Stimulated activated naive B cell treated with anti-CD40 and anti-IgM and Interleukin-4, amounts not matched to agents 10 μg/mL and 1 μg/mL and 100 μg/mL, for 72 hours (primary cell): ENCODE results near the gene ARHGEF28.

ENCODE experiments used
- ATAC-seq, 2 donors: fragments of 150-1000 bp; cut with Tn5 transposase; replicated peaks; 2 replicates each; pipeline ENCODE4 v1.10.0; 2021; ENCODE audit warnings: moderate library complexity in 1 of 2
- DNase-seq: peaks from one replicate; pipeline ENCODE4 v3.0.0; 2021
- H3K27ac Mint-ChIP-seq: one replicate; pipeline ENCODE4 v1.8.0; 2022; ENCODE audit warnings: mild to moderate bottlenecking, mixed read lengths
- H3K27me3 Mint-ChIP-seq, 2 donors: one replicate each; pipeline ENCODE4 v1.8.0; 2022; ENCODE audit warnings: mixed read lengths in 2 of 2
- H3K36me3 Mint-ChIP-seq, 2 donors: one replicate each; pipeline ENCODE4 v1.8.0; 2022; ENCODE audit warnings: mixed read lengths in 2 of 2, mild to moderate bottlenecking in 1 of 2
- H3K4me1 Mint-ChIP-seq, 2 donors: one replicate each; pipeline ENCODE4 v1.8.0; 2022; ENCODE audit warnings: mixed read lengths in 2 of 2, mild to moderate bottlenecking in 1 of 2
- H3K4me3 Mint-ChIP-seq, 2 donors: one replicate each; pipeline ENCODE4 v1.8.0; 2022; ENCODE audit warnings: mild to moderate bottlenecking in 2 of 2, mixed read lengths in 2 of 2, moderate library complexity in 1 of 2
- H3K9me3 Mint-ChIP-seq, 2 donors: one replicate each; pipeline ENCODE4 v1.8.0; 2022; ENCODE audit warnings: mixed read lengths in 2 of 2, mild to moderate bottlenecking in 1 of 2

Gene ARHGEF28

GRCh38 chr5:73739650-73740049, 113.7 kb downstream of the ARHGEF28 start:
- no peak for ATAC-seq
- no peak overlapping the region for H3K4me3 Mint-ChIP-seq
- no peaks in the 10 kb centered on the region for H3K4me1 Mint-ChIP-seq
- peaks cover 20% of the 10 kb centered on the region in 2 donors for H3K27me3 Mint-ChIP-seq
- H3K9me3 Mint-ChIP-seq = peaks cover 0 to 1% of the 10 kb centered on the region in 2 donors
- no peak overlapping the region for H3K27ac Mint-ChIP-seq
- peaks cover 0 to 2% of the 10 kb centered on the region in 2 donors for H3K36me3 Mint-ChIP-seq
- no peak for DNase-seq

- Mint-ChIP-seq H3K9me3 (peaks cover 0 to 1% of the 10 kb centered on the region in 2 donors), H3K36me3 (peaks cover 0 to 2% of the 10 kb centered on the region in 2 donors), H3K27me3 (peaks cover 20% of the 10 kb centered on the region in 2 donors), H3K4me3 (no peak overlapping the region), H3K4me1 (no peaks in the 10 kb centered on the region), H3K27ac (no peak overlapping the region)
- DNase-seq (no peak), ATAC-seq (no peak)
Observed at GRCh38 chr5:73740274-73740790, 114.3 kb downstream of the ARHGEF28 start.

DNA sequence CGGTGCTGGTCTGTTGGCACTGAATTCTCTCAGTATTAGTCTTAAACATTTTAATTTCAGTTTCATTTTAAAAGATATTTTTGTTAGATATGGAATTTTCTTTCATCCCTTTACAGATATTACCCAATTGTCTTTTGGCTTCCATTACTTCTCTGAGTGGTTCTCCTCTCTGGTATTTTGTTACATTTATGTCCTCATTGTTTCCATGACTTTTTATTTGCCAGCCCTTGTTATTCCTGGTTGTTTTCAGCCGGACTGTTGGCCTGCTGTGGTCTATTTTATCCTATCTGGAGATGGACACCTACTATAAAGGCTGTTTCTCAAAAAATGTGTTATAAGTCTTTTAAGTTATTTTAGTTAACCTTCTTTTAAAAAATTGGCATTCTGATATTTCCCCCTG, 117.2 kb downstream of the ARHGEF28 start:
- H3K9me3 Mint-ChIP-seq = peaks cover 1 to 4% of the 10 kb centered on the region in 2 donors
- no peak overlapping the region for H3K4me3 Mint-ChIP-seq
- ATAC-seq (no peak), DNase-seq (no peak)
- peaks cover 10 to 13% of the 10 kb centered on the region in 2 donors for H3K27me3 Mint-ChIP-seq
- no peaks in the 10 kb centered on the region for H3K36me3 Mint-ChIP-seq
- no peak overlapping the region for H3K27ac Mint-ChIP-seq
- no peaks in the 10 kb centered on the region for H3K4me1 Mint-ChIP-seq

DNA sequence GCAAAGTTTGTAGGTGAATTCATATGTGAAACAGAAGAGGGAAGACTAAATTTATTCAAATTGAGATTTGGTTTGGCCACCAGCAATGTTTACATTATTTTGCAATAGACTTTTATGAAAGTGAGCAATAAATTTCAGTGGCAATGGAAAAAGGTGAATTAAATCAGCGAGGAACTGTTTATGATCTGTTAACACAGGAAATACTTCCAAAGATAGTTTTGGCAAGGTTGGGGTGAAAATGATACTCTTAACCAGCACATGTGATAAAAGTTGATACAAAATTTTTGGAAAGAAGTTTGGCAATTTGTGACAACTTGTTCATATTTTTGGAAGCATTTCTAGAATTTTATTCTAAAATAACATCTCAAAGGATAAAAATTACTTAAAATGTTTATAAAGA, 119.8 kb downstream of the ARHGEF28 start:
- peaks cover 1 to 4% of the 10 kb centered on the region in 2 donors for H3K9me3 Mint-ChIP-seq
- peaks cover 11 to 13% of the 10 kb centered on the region in 2 donors for H3K27me3 Mint-ChIP-seq
- H3K4me1 Mint-ChIP-seq = no peaks in the 10 kb centered on the region
- no peak for DNase-seq
- ATAC-seq = no peak
- no peaks in the 10 kb centered on the region for H3K36me3 Mint-ChIP-seq
- H3K27ac Mint-ChIP-seq = no peak overlapping the region
- H3K4me3 Mint-ChIP-seq = no peak overlapping the region

DNA sequence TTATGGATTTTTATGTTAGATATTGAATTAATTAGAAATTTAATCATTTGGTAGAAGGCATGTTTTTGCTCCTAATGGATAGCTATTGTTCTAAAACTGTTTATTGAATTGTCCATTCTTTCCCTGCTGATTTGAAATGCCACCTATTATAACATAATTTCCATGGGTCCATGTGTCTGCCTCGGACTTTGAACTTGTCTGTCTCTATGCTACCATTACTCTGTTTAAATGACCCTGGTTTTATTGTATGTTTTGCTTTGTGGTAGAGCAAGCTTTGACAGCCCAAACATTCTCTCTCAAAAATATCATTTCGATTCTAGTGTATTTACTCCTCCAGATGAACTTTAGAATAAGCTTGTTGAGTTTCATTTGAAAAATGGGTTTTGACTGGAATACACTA, 120.6 kb downstream of the ARHGEF28 start:
- no peak overlapping the region for H3K4me3 Mint-ChIP-seq
- peaks cover 11 to 13% of the 10 kb centered on the region in 2 donors for H3K27me3 Mint-ChIP-seq
- DNase-seq (no peak), ATAC-seq (no peak)
- no peak overlapping the region for H3K27ac Mint-ChIP-seq
- peaks cover 1 to 4% of the 10 kb centered on the region in 2 donors for H3K9me3 Mint-ChIP-seq
- no peaks in the 10 kb centered on the region for H3K36me3 Mint-ChIP-seq
- no peaks in the 10 kb centered on the region for H3K4me1 Mint-ChIP-seq

- Mint-ChIP-seq H3K27me3 (peaks cover 13 to 22% of the 10 kb centered on the region in 2 donors), H3K4me1 (no peaks in the 10 kb centered on the region), H3K27ac (no peak overlapping the region)
Observed at GRCh38 chr5:73747696-73748380, 121.8 kb downstream of the ARHGEF28 start.

GRCh38 chr5:73748510-73749400, 122.8 kb downstream of the ARHGEF28 start:
- Mint-ChIP-seq H3K9me3 (peaks cover 0 to 4% of the 10 kb centered on the region in 2 donors), H3K4me1 (no peaks in the 10 kb centered on the region), H3K36me3 (no peaks in the 10 kb centered on the region), H3K27ac (no peak overlapping the region), H3K27me3 (peaks cover 20 to 28% of the 10 kb centered on the region in 2 donors), H3K4me3 (no peak overlapping the region)
- ATAC-seq (no peak), DNase-seq (no peak)

More at GRCh38 chr5:73747696-73748380, 121.8 kb downstream of the ARHGEF28 start:
- no peaks in the 10 kb centered on the region for H3K36me3 Mint-ChIP-seq
- DNase-seq = no peak
- no peak for ATAC-seq
- peaks cover 1 to 4% of the 10 kb centered on the region in 2 donors for H3K9me3 Mint-ChIP-seq
- H3K4me3 Mint-ChIP-seq = no peak overlapping the region

- no peaks in the 10 kb centered on the region for H3K36me3 Mint-ChIP-seq
- ATAC-seq (no peak), DNase-seq (no peak)
- H3K27me3 Mint-ChIP-seq = peaks cover 24 to 32% of the 10 kb centered on the region in 2 donors
- no peaks in the 10 kb centered on the region for H3K4me1 Mint-ChIP-seq
- H3K9me3 Mint-ChIP-seq = peaks cover 0 to 4% of the 10 kb centered on the region in 2 donors
- no peak overlapping the region for H3K4me3 Mint-ChIP-seq
- H3K27ac Mint-ChIP-seq = no peak overlapping the region
Observed at GRCh38 chr5:73749485-73750270, 123.7 kb downstream of the ARHGEF28 start.

- Mint-ChIP-seq H3K9me3 (peaks cover 0 to 4% of the 10 kb centered on the region in 2 donors), H3K27ac (no peak overlapping the region), H3K27me3 (peaks cover 24 to 28% of the 10 kb centered on the region in 2 donors), H3K36me3 (no peaks in the 10 kb centered on the region), H3K4me1 (no peaks in the 10 kb centered on the region), H3K4me3 (no peak overlapping the region)
- DNase-seq = no peak
- ATAC-seq = no peak
Observed at GRCh38 chr5:73751254-73751914, 125.4 kb downstream of the ARHGEF28 start.

DNA sequence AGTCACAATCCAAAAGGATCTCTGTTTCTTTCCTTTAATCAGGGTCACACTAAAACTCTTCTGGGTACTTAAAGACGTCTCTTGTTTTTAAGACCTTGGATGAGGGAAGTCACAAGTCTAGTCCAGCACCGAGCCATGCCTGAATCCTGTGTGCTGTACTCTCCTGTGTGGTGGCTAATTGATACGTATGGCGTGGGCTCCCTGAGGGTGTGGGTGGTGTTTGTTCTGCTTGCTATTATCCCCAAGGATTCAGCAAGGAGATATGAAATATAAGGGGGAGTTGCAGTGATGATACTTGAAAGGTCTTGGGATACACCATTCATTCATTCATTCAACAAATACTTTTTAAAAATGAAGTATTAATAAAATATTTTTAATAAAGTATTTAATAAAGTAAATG, 128.3 kb downstream of the ARHGEF28 start:
- Mint-ChIP-seq H3K4me3 (no peak overlapping the region), H3K4me1 (no peaks in the 10 kb centered on the region), H3K9me3 (no peaks in the 10 kb centered on the region), H3K36me3 (no peaks in the 10 kb centered on the region), H3K27me3 (peaks cover 12 to 23% of the 10 kb centered on the region in 2 donors), H3K27ac (no peak overlapping the region)
- ATAC-seq = no peak
- DNase-seq = no peak

- peaks cover 0 to 6% of the 10 kb centered on the region in 2 donors for H3K4me1 Mint-ChIP-seq
- H3K36me3 Mint-ChIP-seq = no peaks in the 10 kb centered on the region
- no peaks in the 10 kb centered on the region for H3K9me3 Mint-ChIP-seq
- H3K27ac Mint-ChIP-seq = no peak overlapping the region
- peaks cover 12% of the 10 kb centered on the region in 2 donors for H3K27me3 Mint-ChIP-seq
- no peak overlapping the region for H3K4me3 Mint-ChIP-seq
- ATAC-seq (no peak), DNase-seq (no peak)
Observed at GRCh38 chr5:73757416-73757815, 131.4 kb downstream of the ARHGEF28 start.

- ATAC-seq = no peak
- H3K9me3 Mint-ChIP-seq = no peaks in the 10 kb centered on the region
- H3K4me1 Mint-ChIP-seq = peaks cover 0 to 6% of the 10 kb centered on the region in 2 donors
- H3K27me3 Mint-ChIP-seq = peaks cover 0 to 3% of the 10 kb centered on the region in 2 donors
- no peak overlapping the region for H3K27ac Mint-ChIP-seq
- no peak for DNase-seq
- no peak overlapping the region for H3K4me3 Mint-ChIP-seq
- no peaks in the 10 kb centered on the region for H3K36me3 Mint-ChIP-seq
Observed at GRCh38 chr5:73759771-73760170, 133.8 kb downstream of the ARHGEF28 start.

GRCh38 chr5:73763300-73764032, 137.5 kb downstream of the ARHGEF28 start:
- H3K4me3 Mint-ChIP-seq = no peak overlapping the region

More at GRCh38 chr5:73763300-73764032, 137.5 kb downstream of the ARHGEF28 start:
- Mint-ChIP-seq H3K4me1 (peaks cover 0 to 6% of the 10 kb centered on the region in 2 donors), H3K27ac (no peak overlapping the region), H3K27me3 (peaks cover 0 to 3% of the 10 kb centered on the region in 2 donors), H3K36me3 (no peaks in the 10 kb centered on the region), H3K9me3 (peaks cover 7 to 9% of the 10 kb centered on the region in 2 donors)
- ATAC-seq (no peak), DNase-seq (no peak)
